NT2/D1 (cell line): ENCODE results near the gene HUS1.

ENCODE experiments used
- SUZ12 ChIP-seq: IDR thresholded peaks from 2 replicates; pipeline ENCODE4 v1.6.1; 2011; ENCODE audit not compliant: insufficient read length, insufficient read depth; ENCODE audit errors: extremely low read depth
- YY1 ChIP-seq: IDR thresholded peaks from 2 replicates; pipeline ENCODE4 v1.6.1; 2011; ENCODE audit not compliant: insufficient read length, insufficient read depth

GRCh38 chr7:47991270-47991669 lies 11.9 kb upstream of the HUS1 start:
- TF ChIP-seq SUZ12, result no peak
- no peak for TF ChIP-seq YY1
